H1 (cell line): ENCODE measurements around the gene ERAS. TPM values are rescaled to one million over a fixed set of nuclear protein-coding genes. Genes with fewer than 3 reads are reported as not detected.

ENCODE experiments used
- ATF2 ChIP-seq: IDR thresholded peaks from 2 replicates; pipeline ENCODE4 v1.6.1; 2012; ENCODE audit warnings: low read length, inconsistent platforms
- ATF3 ChIP-seq: IDR thresholded peaks from 2 replicates; pipeline ENCODE4 v1.6.1; 2011; ENCODE audit warnings: low read depth, mild to moderate bottlenecking, low read length; ENCODE audit not compliant: insufficient read depth
- BACH1 ChIP-seq: IDR thresholded peaks from 2 replicates; pipeline ENCODE4 v1.6.1; 2012; ENCODE audit warnings: low read length, improper control_type of control experiment
- CHD2 ChIP-seq: IDR thresholded peaks from 2 replicates; pipeline ENCODE4 v1.6.1; 2012; ENCODE audit warnings: low read length, improper control_type of control experiment
- CTCF ChIP-seq, 3 experiments: IDR thresholded peaks; 1 replicate in 2 of 3; 2 replicates in 1 of 3; pipeline versions ENCODE4 v1.5.1 to v1.6.1; 2011; ENCODE audit warnings: low read length in 3 of 3, mild to moderate bottlenecking in 3 of 3, inconsistent platforms in 2 of 3, low read depth in 1 of 3, moderate library complexity in 1 of 3; ENCODE audit not compliant: insufficient read depth in 1 of 3; ENCODE audit errors: control extremely low read depth in 1 of 3
- EGR1 ChIP-seq: IDR thresholded peaks from 2 replicates; pipeline ENCODE4 v1.6.1; 2011; ENCODE audit warnings: low read depth, low read length, borderline replicate concordance
- HDAC2 ChIP-seq, 2 experiments: fragments of 300-600 bp in 1 of 2; sonication (generic) in 1 of 2; IDR thresholded peaks; 2 replicates each; pipeline ENCODE4 v1.6.1; 2011 to 2012; ENCODE audit warnings: low read depth in 2 of 2, low read length in 2 of 2, mild to moderate bottlenecking in 2 of 2, moderate library complexity in 2 of 2, borderline replicate concordance in 1 of 2, inconsistent platforms in 1 of 2
- JUN ChIP-seq: IDR thresholded peaks from 2 replicates; pipeline ENCODE4 v1.6.1; 2011; ENCODE audit warnings: low read depth, mild to moderate bottlenecking, improper control_type of control experiment, low read length
- JUND ChIP-seq: IDR thresholded peaks from 2 replicates; pipeline ENCODE4 v1.6.1; 2011; ENCODE audit warnings: mild to moderate bottlenecking, improper control_type of control experiment, low read length
- KDM5A ChIP-seq: fragments of 200-600 bp; IDR thresholded peaks from 2 replicates; pipeline ENCODE4 v1.7.1; 2012; ENCODE audit warnings: mild to moderate bottlenecking, low read length, inconsistent platforms, mixed read lengths
- NANOG ChIP-seq: IDR thresholded peaks from 2 replicates; pipeline ENCODE4 v1.6.1; 2011; ENCODE audit warnings: low read length, low read depth, mild to moderate bottlenecking, inconsistent platforms; ENCODE audit not compliant: insufficient read depth, poor library complexity, severe bottlenecking
- PHF8 ChIP-seq: fragments of 200-600 bp; sonication (generic); conservative IDR thresholded peaks from 2 replicates; pipeline ENCODE4 v1.7.1; 2012; ENCODE audit warnings: low read depth, mild to moderate bottlenecking, inconsistent platforms, low read length, moderate library complexity
- RAD21 ChIP-seq, 2 experiments: IDR thresholded peaks in 1 of 2; conservative IDR thresholded peaks in 1 of 2; 2 replicates each; pipeline ENCODE4 v1.6.1; 2011; ENCODE audit warnings: low read depth in 2 of 2, low read length in 2 of 2, improper control_type of control experiment in 1 of 2, inconsistent platforms in 1 of 2, mild to moderate bottlenecking in 1 of 2, moderate library complexity in 1 of 2
- SP2 ChIP-seq: IDR thresholded peaks from 2 replicates; pipeline ENCODE4 v1.6.1; 2012; ENCODE audit warnings: mild to moderate bottlenecking, low read length, inconsistent platforms
- TAF7 ChIP-seq: optimal IDR thresholded peaks from 2 replicates; pipeline ENCODE3; 2011; ENCODE audit warnings: low read depth, mild to moderate bottlenecking, inconsistent platforms, low read length, moderate library complexity, borderline replicate concordance
- TBP ChIP-seq: IDR thresholded peaks from 2 replicates; pipeline ENCODE4 v1.6.1; 2011; ENCODE audit warnings: low read depth, low read length, improper control_type of control experiment
- USF2 ChIP-seq: IDR thresholded peaks from 2 replicates; pipeline ENCODE4 v1.6.1; 2011; ENCODE audit warnings: low read length, improper control_type of control experiment
- polyA plus RNA-seq, 7 experiments: library from polyadenylated mRNA; depleted of rRNA in 3 of 7; stranded (reverse) in 5 of 7; unstranded in 2 of 7; fragments of >200 nt in 5 of 7; fragments of 200-250 nt in 2 of 7; gene quantifications; 1 replicate in 5 of 7; 2 replicates in 1 of 7; 4 replicates in 1 of 7; pipeline versions ENCODE4 v1.2.1 to v1.2.3, GENCODE V29; 2011 to 2013; ENCODE audit warnings: missing spikeins in 2 of 7, mixed read lengths in 2 of 7
- total RNA-seq: library from RNA; stranded (reverse); fragmentation: NEBNext Ultra II Directional; extraction: Animal tissue kit (Norgen Biotek cat#: 25700); gene quantifications from 2 replicates; pipeline ENCODE4 v1.2.1, GENCODE V29; 2021

The ERAS gene
- total and polyA plus RNA-seq, 2 of the 8 experiments (the other 6 are each of a cell fraction or from before 2014, with no cell fraction given) = 0.70 TPM; not detected in 1

- TF ChIP-seq CTCF (IDR thresholded peaks at IDR 0.05; ENCODE audit: control extremely low read depth in 1 of 3, insufficient read depth in 1 of 3, low read depth in 1 of 3, low read length in 3 of 3) (no peak), TBP (no peak), EGR1 (no peak), KDM5A (peak; percentile 80), ATF2 (no peak), NANOG (no peak), ATF3 (peak; percentile 67), JUND (no peak), CHD2 (peak; percentile 94), USF2 (no peak), PHF8 (peak; percentile 59; the same call in 1 of the 2 replicates), HDAC2 (IDR thresholded peaks at IDR 0.05; ENCODE audit: borderline replicate concordance in 1 of 2, low read depth in 2 of 2, low read length in 2 of 2) (no peak), BACH1 (no peak), SP2 (no peak), TAF7 (peak; percentile 53), RAD21 (IDR thresholded peaks at IDR 0.05 in 1 of 2, conservative IDR thresholded peaks at IDR 0.05 in 1 of 2; ENCODE audit: low read depth in 2 of 2, low read length in 2 of 2) (no peak), JUN (no peak)
Measured at GRCh38 chrX:48801280-48802088, 24.8 kb upstream of the ERAS start, which contains the start of gene HDAC6 (continued).
